ENCODE data around the gene NRAP.

NRAP gene

GRCh38 chr10:113561214-113561613, 102.6 kb downstream of the NRAP start:
- no peak for DNase-seq (ENCODE audit: low read depth in 2 of 2)

- no peak for DNase-seq (ENCODE audit: low read depth in 2 of 2)
These were observed 103.8 kb downstream of the NRAP start for GRCh38 chr10:113560071-113560470.

- DNase-seq (ENCODE audit: low read depth in 2 of 2): no peak
These were observed 105.9 kb downstream of the NRAP start for GRCh38 chr10:113557903-113558321.

GRCh38 chr10:113557424-113557862, 106.4 kb downstream of the NRAP start:
- no peak for DNase-seq (ENCODE audit: low read depth in 2 of 2)

GRCh38 chr10:113555751-113556150, 108.1 kb downstream of the NRAP start:
- DNase-seq (ENCODE audit: low read depth in 2 of 2): no peak

- DNase-seq (ENCODE audit: low read depth in 2 of 2): no peak
These were observed 108.6 kb downstream of the NRAP start for GRCh38 chr10:113555245-113555644.

GRCh38 chr10:113554214-113554613, 109.6 kb downstream of the NRAP start:
- DNase-seq (ENCODE audit: low read depth in 2 of 2): no peak

- no peak for DNase-seq (ENCODE audit: low read depth in 2 of 2)
These were observed 110.7 kb downstream of the NRAP start for GRCh38 chr10:113553149-113553548.

GRCh38 chr10:113552701-113553100, 111.1 kb downstream of the NRAP start, which contains the start of gene HABP2:
HABP2 (plus strand) TSS chr10:113553053; CDS start chr10:113553122, 69 bp downstream.
- no peak for DNase-seq (ENCODE audit: low read depth in 2 of 2)

- DNase-seq (ENCODE audit: low read depth in 2 of 2): no peak
These were observed 111.8 kb downstream of the NRAP start for GRCh38 chr10:113552014-113552413.

- DNase-seq (ENCODE audit: low read depth in 2 of 2): no peak
These were observed 113.5 kb downstream of the NRAP start for GRCh38 chr10:113550365-113550764.

GRCh38 chr10:113549856-113550255, 114.0 kb downstream of the NRAP start:
- no peak for DNase-seq (ENCODE audit: low read depth in 2 of 2)

GRCh38 chr10:113547426-113547825, 116.4 kb downstream of the NRAP start:
- DNase-seq (ENCODE audit: low read depth in 2 of 2): no peak

- no peak for DNase-seq (ENCODE audit: low read depth in 2 of 2)
These were observed 119.4 kb downstream of the NRAP start for GRCh38 chr10:113544392-113544791.

GRCh38 chr10:113543107-113543955, 120.5 kb downstream of the NRAP start:
- no peak for DNase-seq (ENCODE audit: low read depth in 2 of 2)

GRCh38 chr10:113541549-113541927, 122.3 kb downstream of the NRAP start:
- DNase-seq (ENCODE audit: low read depth in 2 of 2): no peak

GRCh38 chr10:113540845-113541548, 122.8 kb downstream of the NRAP start:
- DNase-seq (ENCODE audit: low read depth in 2 of 2): no peak

GRCh38 chr10:113539789-113540188, 124.1 kb downstream of the NRAP start:
- DNase-seq (ENCODE audit: low read depth in 2 of 2): no peak
